ENCODE measurements around the gene C3orf22.

DNA sequence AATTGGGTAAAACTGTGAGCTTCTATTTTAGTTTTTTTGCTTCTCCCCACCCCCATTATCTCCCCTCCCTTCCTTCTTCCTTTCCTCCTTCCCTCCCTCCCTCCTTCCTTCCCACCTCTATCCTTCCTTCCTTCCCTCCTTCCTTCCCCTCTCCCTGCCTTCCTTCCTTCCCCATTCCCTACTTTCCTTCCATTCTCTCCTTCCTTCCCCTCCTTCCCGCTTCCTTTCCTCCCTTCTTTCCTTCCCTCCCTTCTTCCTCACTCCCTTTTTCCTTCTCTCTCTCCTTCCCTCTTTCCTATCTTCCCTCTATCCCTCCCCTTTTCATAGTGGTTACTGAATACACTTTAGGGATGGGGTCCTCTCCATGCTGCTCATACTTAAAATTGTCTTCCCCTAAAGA, 40.4 kb upstream of the C3orf22 start:
- TF ChIP-seq, protein P1, sequence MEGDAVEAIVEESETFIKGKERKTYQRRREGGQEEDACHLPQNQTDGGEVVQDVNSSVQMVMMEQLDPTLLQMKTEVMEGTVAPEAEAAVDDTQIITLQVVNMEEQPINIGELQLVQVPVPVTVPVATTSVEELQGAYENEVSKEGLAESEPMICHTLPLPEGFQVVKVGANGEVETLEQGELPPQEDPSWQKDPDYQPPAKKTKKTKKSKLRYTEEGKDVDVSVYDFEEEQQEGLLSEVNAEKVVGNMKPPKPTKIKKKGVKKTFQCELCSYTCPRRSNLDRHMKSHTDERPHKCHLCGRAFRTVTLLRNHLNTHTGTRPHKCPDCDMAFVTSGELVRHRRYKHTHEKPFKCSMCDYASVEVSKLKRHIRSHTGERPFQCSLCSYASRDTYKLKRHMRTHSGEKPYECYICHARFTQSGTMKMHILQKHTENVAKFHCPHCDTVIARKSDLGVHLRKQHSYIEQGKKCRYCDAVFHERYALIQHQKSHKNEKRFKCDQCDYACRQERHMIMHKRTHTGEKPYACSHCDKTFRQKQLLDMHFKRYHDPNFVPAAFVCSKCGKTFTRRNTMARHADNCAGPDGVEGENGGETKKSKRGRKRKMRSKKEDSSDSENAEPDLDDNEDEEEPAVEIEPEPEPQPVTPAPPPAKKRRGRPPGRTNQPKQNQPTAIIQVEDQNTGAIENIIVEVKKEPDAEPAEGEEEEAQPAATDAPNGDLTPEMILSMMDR (IDR thresholded peaks at IDR 0.05) = no peak
- TF ChIP-seq POLR2A (IDR thresholded peaks at IDR 0.05) = no peak
- TF ChIP-seq POLR2AphosphoS5 (IDR thresholded peaks at IDR 0.05) = no peak
- no peak for TF ChIP-seq EP300 (IDR thresholded peaks at IDR 0.05)

Data from gastroesophageal sphincter (tissue), 3 donors.